NCI-H2029 treated with DMSO at 0.1 percent for 48 hours (cell line): Measurements from ENCODE around the gene BPIFA3.

ENCODE experiments used
- DNase-seq: peaks from one replicate; lab custom pipeline; 2025; lab: John Stamatoyannopoulos, UW

Gene BPIFA3

GRCh38 chr20:33224399-33224798 is 7.2 kb downstream of the BPIFA3 start:
- no peak for DNase-seq

GRCh38 chr20:33229843-33230242 is 12.7 kb downstream of the BPIFA3 start:
- no peak for DNase-seq

GRCh38 chr20:33231237-33231636 is 14.1 kb downstream of the BPIFA3 start:
- no peak for DNase-seq

- DNase-seq = peak; percentile 89
These were observed 15.4 kb downstream of the BPIFA3 start for GRCh38 chr20:33232486-33233072.

GRCh38 chr20:33233129-33233774 is 16.1 kb downstream of the BPIFA3 start:
- no peak for DNase-seq

GRCh38 chr20:33234050-33234449 is 16.9 kb downstream of the BPIFA3 start:
- DNase-seq = no peak

GRCh38 chr20:33235696-33236095 is 18.5 kb downstream of the BPIFA3 start, which contains the start of gene BPIFA1:
BPIFA1 (plus strand) TSS chr20:33235996; CDS start chr20:33237712, 1,716 bp downstream.
- no peak for DNase-seq

GRCh38 chr20:33236351-33236750 is 19.2 kb downstream of the BPIFA3 start:
- no peak for DNase-seq

- DNase-seq = no peak
These were observed 20.8 kb downstream of the BPIFA3 start for GRCh38 chr20:33237989-33238388.

GRCh38 chr20:33239418-33239817 is 22.3 kb downstream of the BPIFA3 start:
- DNase-seq = no peak

GRCh38 chr20:33239979-33240736 is 23.0 kb downstream of the BPIFA3 start:
- DNase-seq = no peak

- no peak for DNase-seq
These were observed 23.8 kb downstream of the BPIFA3 start for GRCh38 chr20:33240923-33241322.

GRCh38 chr20:33242319-33243100 is 25.4 kb downstream of the BPIFA3 start:
- DNase-seq = no peak

- no peak for DNase-seq
These were observed 28.9 kb downstream of the BPIFA3 start for GRCh38 chr20:33246077-33246476.

GRCh38 chr20:33249456-33249855 is 32.3 kb downstream of the BPIFA3 start:
- DNase-seq = no peak

- DNase-seq = no peak
These were observed 33.5 kb downstream of the BPIFA3 start for GRCh38 chr20:33250666-33251065.

- peak; percentile 97 for DNase-seq
These were observed 34.3 kb downstream of the BPIFA3 start for GRCh38 chr20:33251496-33251895.

GRCh38 chr20:33252460-33252859 is 35.3 kb downstream of the BPIFA3 start:
- DNase-seq = no peak

GRCh38 chr20:33255005-33255404 is 37.9 kb downstream of the BPIFA3 start:
- DNase-seq = no peak

GRCh38 chr20:33257237-33257636 is 40.1 kb downstream of the BPIFA3 start:
- no peak for DNase-seq

- DNase-seq = no peak
These were observed 42.2 kb downstream of the BPIFA3 start for GRCh38 chr20:33259371-33259770.

- no peak for DNase-seq
These were observed 44.3 kb downstream of the BPIFA3 start for GRCh38 chr20:33261465-33261864.
